Activated CD4-positive, alpha-beta T cell treated with anti-CD3 and anti-CD28 coated beads, Interleukin-2, amount 50 U/mL, for 4 hours (primary cell): ENCODE measurements around the gene MMP25.
"Not testable (repeated sequence)": the region's sequence is repeated elsewhere in the genome, so short reads cannot be mapped to it uniquely, and the experiment has no call there.

Experiments
- DNase-seq, 2 experiments: peaks; one replicate each; pipeline ENCODE4 v3.0.0-alpha.2; 2020

MMP25 gene

GRCh38 chr16:3030222-3031212 is 15.8 kb upstream of the MMP25 start:
- no peak for DNase-seq

- no peak for DNase-seq
Observed at GRCh38 chr16:3032624-3033023, 13.7 kb upstream of the MMP25 start.

- no peak for DNase-seq
Observed at GRCh38 chr16:3035289-3035971, 10.9 kb upstream of the MMP25 start.

DNA sequence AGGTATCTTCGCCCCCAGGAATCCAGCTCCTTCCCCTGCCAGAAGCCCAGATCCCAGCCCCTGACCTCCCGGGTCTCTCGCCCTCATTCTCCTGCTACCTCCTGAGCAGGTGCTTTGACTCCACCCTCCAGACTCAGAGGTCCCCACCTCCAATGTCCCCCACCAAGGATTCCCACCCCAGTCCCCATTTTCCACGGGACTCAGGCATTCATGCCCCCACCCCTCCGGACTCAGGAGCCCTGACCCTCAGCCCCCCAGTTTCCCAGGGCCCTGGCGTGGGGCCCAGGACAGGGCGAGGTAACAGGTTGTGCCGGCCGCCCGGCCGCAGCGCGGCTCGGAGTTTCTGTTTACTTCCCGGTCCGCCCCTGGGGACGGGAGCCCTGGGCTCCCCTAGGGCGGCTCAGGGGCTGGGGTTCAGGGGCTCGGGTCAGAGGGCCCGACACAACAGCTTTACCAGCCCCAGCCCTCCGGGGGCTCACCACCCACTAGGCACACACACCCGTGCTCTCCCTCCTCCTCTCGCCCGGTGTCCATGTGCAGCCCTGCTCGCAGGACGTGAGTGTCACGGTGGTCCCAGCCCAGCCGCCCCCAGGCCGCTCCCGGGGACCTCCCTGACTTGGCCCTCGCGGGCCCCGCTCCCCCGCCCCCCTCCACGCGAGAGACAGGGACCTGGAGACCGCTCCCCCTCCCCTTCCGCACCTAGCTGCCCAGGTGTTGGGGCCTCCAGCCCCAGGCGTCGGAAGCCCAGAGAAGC is 10.2 kb upstream of the MMP25 start:
- no peak for DNase-seq

- no peak for DNase-seq
Observed at GRCh38 chr16:3036726-3037315, 9.5 kb upstream of the MMP25 start, which contains the start of gene BICDL2. Gene BICDL2 (minus strand): TSS chr16:3036944. CDS start chr16:3035496, 1,448 bp downstream.

DNA sequence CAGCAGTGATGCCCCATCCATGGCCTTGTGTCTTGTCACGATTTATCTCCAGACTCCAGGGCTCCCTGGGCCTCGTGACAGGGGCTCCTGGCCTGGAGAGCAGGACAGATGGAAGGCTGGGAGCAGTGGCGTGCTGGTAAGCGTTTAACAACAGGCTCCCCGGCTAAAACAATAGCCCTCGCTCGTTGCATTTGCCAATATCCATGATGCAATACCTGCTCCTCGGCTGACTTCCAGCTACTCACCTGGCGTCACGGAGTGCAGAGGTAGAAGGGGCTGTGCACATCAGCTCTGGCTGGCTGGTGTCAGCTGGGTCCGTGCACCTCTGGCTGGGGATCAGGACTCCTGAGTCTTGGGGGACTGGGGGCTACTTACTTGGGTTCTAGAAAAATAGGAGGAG is 8.1 kb upstream of the MMP25 start:
- DNase-seq, result no peak

DNA sequence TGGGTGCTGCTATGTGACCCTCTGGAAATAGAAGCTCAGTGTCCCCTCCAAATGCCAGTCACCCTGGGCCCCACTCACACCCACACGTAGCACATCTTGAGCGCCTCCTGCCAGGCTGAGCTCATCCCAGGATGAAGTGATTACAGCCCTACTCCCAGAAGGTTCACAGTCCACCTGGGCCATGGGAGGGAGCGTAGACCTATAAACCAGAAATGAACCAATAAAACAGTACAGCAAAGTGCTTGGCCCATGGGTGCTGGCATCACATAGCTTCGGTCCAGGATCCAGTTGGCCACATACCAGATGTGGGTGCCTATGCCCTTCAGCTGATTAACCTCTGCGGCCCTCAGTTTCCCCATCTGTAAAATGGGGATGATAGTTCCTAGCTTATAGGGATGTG is 7.5 kb upstream of the MMP25 start:
- DNase-seq, result no peak

DNA sequence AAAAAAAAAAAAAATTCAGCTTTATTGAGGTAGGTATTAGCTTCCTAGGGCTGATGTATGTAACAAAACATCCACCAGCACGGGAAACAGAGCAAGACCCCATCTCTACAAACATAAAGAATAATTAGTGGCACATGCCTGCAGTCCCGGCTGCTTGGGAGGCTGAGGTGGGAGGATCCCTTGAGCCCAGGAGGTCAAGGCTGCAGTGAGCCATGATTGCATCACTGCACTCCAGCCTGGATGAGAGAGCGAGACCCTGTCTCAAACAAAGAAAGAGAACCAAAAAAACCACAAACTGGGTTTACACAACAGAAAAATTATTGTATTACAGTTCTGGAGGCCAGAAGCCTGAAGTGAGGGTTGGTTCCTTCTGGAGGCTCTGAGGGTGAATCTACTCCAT is 4.0 kb upstream of the MMP25 start:
- DNase-seq, result no peak

DNA sequence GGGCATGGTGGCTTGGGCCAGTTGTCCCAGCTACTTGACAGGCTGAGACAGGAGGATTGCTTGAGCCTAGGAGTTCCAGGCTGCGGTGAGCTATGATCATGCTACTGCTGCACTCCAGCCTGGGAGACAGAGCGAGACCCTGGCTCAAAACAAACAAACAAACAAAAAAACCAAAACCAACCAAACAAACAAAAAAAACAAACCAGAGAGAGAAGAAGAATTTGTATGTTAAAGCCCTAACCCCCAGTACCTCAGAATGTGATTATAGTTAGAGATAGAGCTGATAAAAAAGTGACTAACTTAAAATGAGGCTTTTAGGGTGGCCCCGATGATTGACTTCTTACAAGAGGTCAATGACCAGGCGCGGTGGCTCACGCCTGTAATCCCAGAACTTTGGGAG is 1.7 kb upstream of the MMP25 start:
- no peak for DNase-seq

GRCh38 chr16:3046641-3047386 is 453 bp downstream of the MMP25 start:
- DNase-seq, result no peak

GRCh38 chr16:3047387-3047720 is 993 bp downstream of the MMP25 start:
- no peak for DNase-seq

- no peak for DNase-seq
Observed at GRCh38 chr16:3049921-3050481, 3.6 kb downstream of the MMP25 start.

- DNase-seq, result no peak
Observed at GRCh38 chr16:3050487-3050886, 4.1 kb downstream of the MMP25 start.

GRCh38 chr16:3051009-3051408 is 4.6 kb downstream of the MMP25 start:
- no peak for DNase-seq

DNA sequence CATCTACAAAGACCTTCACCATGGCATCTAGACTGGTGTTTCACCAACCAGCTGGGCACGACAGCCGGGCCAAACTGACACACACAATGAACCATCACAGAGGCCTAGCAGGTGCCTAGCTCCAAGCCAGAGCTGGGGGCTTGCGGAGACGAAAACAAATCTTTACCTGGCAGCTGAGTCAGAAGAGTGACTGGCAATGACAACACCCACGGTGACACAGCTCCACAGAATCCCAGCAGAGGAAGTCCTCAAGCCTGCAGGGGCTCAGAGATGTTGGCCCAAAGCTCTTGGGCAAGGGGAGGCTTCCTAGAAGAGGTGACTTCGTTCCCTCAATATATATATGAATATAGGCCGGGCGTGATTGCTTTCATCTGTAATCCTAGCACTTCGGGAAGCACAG is 5.1 kb downstream of the MMP25 start:
- DNase-seq, result no peak

DNA sequence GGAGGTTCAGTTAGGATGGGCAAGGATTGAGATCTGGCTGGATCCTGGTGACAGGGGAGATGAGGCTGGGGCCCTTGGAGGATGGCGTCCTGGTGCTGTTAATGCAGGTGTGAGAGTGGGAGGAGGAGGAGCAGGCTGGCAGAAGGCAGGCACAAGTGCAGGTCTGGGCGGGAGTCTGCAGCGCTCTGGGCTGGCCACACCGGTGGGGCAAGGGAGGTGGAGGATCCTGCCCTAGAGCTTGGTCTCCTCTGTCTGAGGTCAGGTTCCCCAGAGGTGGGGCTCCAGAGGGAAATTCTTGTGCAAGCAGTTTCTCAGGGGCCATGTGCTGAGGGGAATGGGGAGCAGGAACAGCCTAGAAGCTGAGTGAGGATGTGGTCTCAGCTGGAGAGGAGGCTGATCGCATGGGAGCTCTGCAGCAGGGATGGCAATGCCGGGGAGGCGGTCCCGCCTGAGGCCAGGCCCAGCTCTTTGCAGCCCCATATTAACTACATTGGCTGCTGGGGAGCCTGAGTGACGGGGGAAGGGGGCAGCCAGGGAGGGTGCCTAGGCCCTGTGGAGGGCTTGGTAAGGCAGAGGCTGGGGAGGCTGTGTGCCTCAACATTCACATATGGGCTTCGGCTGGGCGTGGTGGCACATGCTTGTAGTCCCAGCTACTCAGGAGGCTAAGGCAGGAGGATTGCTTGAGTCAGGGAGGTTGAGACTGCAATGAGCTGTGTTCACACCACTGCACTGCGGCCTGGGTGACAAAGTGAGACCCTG is 6.4 kb downstream of the MMP25 start:
- DNase-seq, result not testable (repeated sequence)

DNA sequence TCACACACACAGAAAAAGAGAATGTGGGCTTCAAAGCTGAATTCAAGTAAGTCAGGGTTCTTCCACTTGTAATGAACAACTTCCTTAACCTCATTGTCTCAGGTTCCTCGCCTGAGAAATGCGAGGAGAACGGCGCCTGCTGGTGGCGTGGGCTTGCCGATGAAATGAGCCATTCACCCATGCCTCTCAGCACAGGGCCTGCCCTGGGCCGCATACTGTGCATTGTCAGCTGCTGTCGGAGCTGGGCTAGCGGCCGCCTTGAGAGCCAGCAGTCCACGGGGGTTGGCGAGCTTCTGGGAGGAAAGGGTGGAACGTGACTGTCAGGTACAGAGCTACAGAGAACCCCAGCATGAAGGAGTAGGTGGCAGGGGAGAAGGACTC is 7.0 kb downstream of the MMP25 start:
- not testable (repeated sequence) for DNase-seq

- DNase-seq, result no peak
Observed at GRCh38 chr16:3054965-3055733, 8.8 kb downstream of the MMP25 start.

DNA sequence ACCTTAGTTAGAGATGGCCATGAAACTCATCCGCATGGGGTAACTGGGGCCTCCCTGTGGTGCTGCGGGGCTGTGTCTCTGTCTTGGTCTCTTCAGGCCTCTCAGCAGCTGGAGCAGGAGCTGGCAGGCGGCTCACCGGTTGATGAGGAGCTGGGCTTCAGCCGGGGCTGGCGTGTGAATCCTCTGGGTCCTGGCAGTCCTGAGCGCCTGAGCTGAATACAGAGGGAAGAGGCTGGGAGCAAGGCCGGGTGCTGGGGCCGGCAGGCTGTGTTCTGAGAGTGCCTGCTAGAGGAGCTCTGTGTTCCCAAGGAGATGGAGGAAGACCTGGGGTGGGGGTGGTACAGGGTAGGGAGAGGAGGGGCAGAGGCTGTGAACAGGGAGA is 9.4 kb downstream of the MMP25 start:
- not testable (repeated sequence) for DNase-seq
